ENCODE data around the gene HSD17B1. TPM values are rescaled to one million over a fixed set of nuclear protein-coding genes. Genes with fewer than 3 reads are reported as not detected.
A peak's percentile ranks its signal among the peaks of the same experiment; 100 is the strongest.

Gene HSD17B1
- total and polyA plus RNA-seq, 2 of the 13 experiments (the other 11 are each of a cell fraction or from before 2014, with no cell fraction given), result 0.54 to 0.93 TPM

GRCh38 chr17:42554250-42555121, 1.8 kb downstream of the HSD17B1 start (continued):
- TF ChIP-seq GRHL1 (CRISPR knock-in tag; conservative IDR thresholded peaks at IDR 0.05) (no peak), ZFX (CRISPR knock-in tag; IDR thresholded peaks at IDR 0.05; ENCODE audit: low read depth) (peak; percentile 98), BATF2 (CRISPR knock-in tag; IDR thresholded peaks at IDR 0.05) (peak; percentile 91), ARNTL (CRISPR knock-in tag; IDR thresholded peaks at IDR 0.05) (0 out of 2 replicates have a peak, but pooled peaks have one; percentile 68), ZNF609 (CRISPR knock-in tag; IDR thresholded peaks at IDR 0.05; ENCODE audit: borderline replicate concordance) (peak; percentile 78), IRX3 (CRISPR knock-in tag; IDR thresholded peaks at IDR 0.05; ENCODE audit: borderline replicate concordance, low read depth) (peak; percentile 59; the same call in 1 of the 2 replicates), SALL2 (CRISPR knock-in tag; IDR thresholded peaks at IDR 0.05) (peak; percentile 94), MXI1 (IDR thresholded peaks at IDR 0.05; ENCODE audit: borderline replicate concordance, low read depth, low read length) (peak; percentile 85; the same call in 1 of the 3 replicates), GTF2F1 (IDR thresholded peaks at IDR 0.05; ENCODE audit: low read length) (no peak), DPF2 (CRISPR knock-in tag; IDR thresholded peaks at IDR 0.05; ENCODE audit: borderline replicate concordance, low read depth) (no peak), KAT8 (CRISPR knock-in tag; IDR thresholded peaks at IDR 0.05) (peak; percentile 96), RAD21 (CRISPR knock-in tag; IDR thresholded peaks at IDR 0.05) (peak; percentile 46; the same call in 1 of the 2 replicates), HMGXB4 (CRISPR knock-in tag; IDR thresholded peaks at IDR 0.05; ENCODE audit: borderline replicate concordance in 1 of 2, low read depth in 1 of 2) (peak; percentile 87 to 97; a peak in 3 of 4 replicates), ZNF574 (CRISPR knock-in tag; IDR thresholded peaks at IDR 0.05) (peak; percentile 95), SNRNP70 (IDR thresholded peaks at IDR 0.05; ENCODE audit: low read depth, low read length) (no peak)
